IMR-90 (cell line): ENCODE measurements around the gene PLEKHG7. TPM values are rescaled to one million over a fixed set of nuclear protein-coding genes. Genes with fewer than 3 reads are reported as not detected.

Experiments used
- ATAC-seq: fragments of 200-7000 bp; cut with Tn5 transposase; 2 replicates; pipeline ENCODE4 v1.9.1; 2020; ENCODE audit warnings: low read depth, mild to moderate bottlenecking, moderate library complexity
- BruUV-seq: library from RNA; stranded (reverse); fragments of 400-500 nt; replicated peaks from 2 replicates; lab custom pipeline; 2021; lab: Mats Ljungman, UMichigan
- CTCF ChIA-PET: fragments of 300-600 bp; formaldehyde crosslinking; extraction: SDS; loops from one replicate; lab custom pipeline; 2021; ENCODE audit warnings: antibody characterized with exemption; lab: Yijun Ruan, JAX
- POLR2A ChIA-PET: fragments of 300-600 bp; sonication (Branson Sonifier 250); formaldehyde crosslinking; loops from one replicate; lab custom pipeline; 2022; ENCODE audit warnings: antibody characterized with exemption; ENCODE audit not compliant: unreplicated experiment; lab: Charles Lee
- DNase-seq: peaks from one replicate; pipeline ENCODE4 v3.0.0; 2013
- H2AFZ ChIP-seq: replicated peaks from 2 replicates; pipeline ENCODE3; 2013; ENCODE audit warnings: low read length, mild to moderate bottlenecking; ENCODE audit not compliant: poor library complexity
- H2AK5ac ChIP-seq: 2 replicates; pipeline ENCODE4 v1.6.1; 2013; ENCODE audit warnings: low read depth, low read length, inconsistent platforms
- H2AK9ac ChIP-seq: replicated peaks from 2 replicates; pipeline ENCODE3; 2013; ENCODE audit warnings: mild to moderate bottlenecking, low read depth, low read length, moderate library complexity; ENCODE audit not compliant: poor library complexity
- H2BK120ac ChIP-seq: 2 replicates; pipeline ENCODE4 v1.6.1; 2013; ENCODE audit warnings: low read depth, low read length, inconsistent platforms
- H2BK15ac ChIP-seq: 3 replicates; pipeline ENCODE4 v1.6.1; 2013; ENCODE audit warnings: low read depth, low read length, inconsistent platforms
- H2BK20ac ChIP-seq: 2 replicates; pipeline ENCODE4 v1.6.1; 2013; ENCODE audit warnings: low read depth, mild to moderate bottlenecking, inconsistent platforms, low read length, moderate library complexity
- H2BK5ac ChIP-seq: 2 replicates; pipeline ENCODE4 v1.6.1; 2013; ENCODE audit warnings: mild to moderate bottlenecking, low read depth, low read length, inconsistent platforms; ENCODE audit not compliant: poor library complexity, severe bottlenecking
- H3K14ac ChIP-seq: replicated peaks from 2 replicates; pipeline ENCODE4 v1.6.1; 2013; ENCODE audit warnings: low read depth, low read length, inconsistent platforms
- H3K18ac ChIP-seq: 2 replicates; pipeline ENCODE4 v1.6.1; 2013; ENCODE audit warnings: low read depth, low read length, control low read depth
- H3K23ac ChIP-seq: 2 replicates; pipeline ENCODE4 v1.6.1; 2013; ENCODE audit warnings: low read depth, low read length, inconsistent platforms
- H3K27ac ChIP-seq: 2 replicates; pipeline ENCODE4 v1.5.1; 2013; ENCODE audit warnings: mild to moderate bottlenecking, control low read depth, low read length; ENCODE audit not compliant: insufficient read depth
- H3K27me3 ChIP-seq: 2 replicates; pipeline ENCODE4 v1.6.1; 2013; ENCODE audit warnings: low read length; ENCODE audit not compliant: control insufficient read depth, insufficient read depth
- H3K36me3 ChIP-seq: 2 replicates; pipeline ENCODE4 v1.6.1; 2013; ENCODE audit warnings: low read length, mixed read lengths; ENCODE audit not compliant: control insufficient read depth, insufficient read depth
- H3K4ac ChIP-seq: 2 replicates; pipeline ENCODE4 v1.6.1; 2013; ENCODE audit warnings: low read depth, low read length, inconsistent platforms
- H3K4me1 ChIP-seq: 2 replicates; pipeline ENCODE4 v1.6.1; 2013; ENCODE audit warnings: low read length, mixed read lengths; ENCODE audit not compliant: control insufficient read depth, insufficient read depth
- H3K4me2 ChIP-seq: 2 replicates; pipeline ENCODE4 v1.6.1; 2013; ENCODE audit warnings: low read depth, mild to moderate bottlenecking, control low read depth, low read length, moderate library complexity
- H3K4me3 ChIP-seq: 2 replicates; pipeline ENCODE4 v1.5.1; 2013; ENCODE audit warnings: low read depth, mild to moderate bottlenecking, control low read depth, low read length, moderate library complexity; ENCODE audit not compliant: insufficient read depth
- H3K56ac ChIP-seq: 2 replicates; pipeline ENCODE4 v1.6.1; 2013; ENCODE audit warnings: low read length, inconsistent platforms; ENCODE audit not compliant: insufficient read depth; ENCODE audit errors: extremely low read depth
- H3K79me1 ChIP-seq, 2 experiments: 2 replicates each; pipeline ENCODE4 v1.6.1; 2013; ENCODE audit warnings: low read length in 2 of 2, inconsistent platforms in 1 of 2, low read depth in 1 of 2
- H3K9ac ChIP-seq: 2 replicates; pipeline ENCODE4 v1.6.1; 2013; ENCODE audit warnings: low read depth, low read length, control low read depth
- H3K9me1 ChIP-seq: 2 replicates; pipeline ENCODE4 v1.6.1; 2013; ENCODE audit warnings: low read length, inconsistent platforms; ENCODE audit not compliant: insufficient read depth
- H3K9me3 ChIP-seq: 2 replicates; pipeline ENCODE4 v1.6.1; 2013; ENCODE audit warnings: low read length; ENCODE audit not compliant: control insufficient read depth, insufficient read depth
- H4K20me1 ChIP-seq: 2 replicates; pipeline ENCODE4 v1.6.1; 2013; ENCODE audit warnings: low read length, inconsistent platforms; ENCODE audit not compliant: insufficient read depth
- H4K5ac ChIP-seq: 2 replicates; pipeline ENCODE4 v1.6.1; 2013; ENCODE audit warnings: mild to moderate bottlenecking, low read depth, low read length, control low read depth
- H4K8ac ChIP-seq, 2 experiments: 2 replicates each; pipeline ENCODE4 v1.6.1; 2013; ENCODE audit warnings: low read depth in 2 of 2, low read length in 2 of 2, control low read depth in 1 of 2, inconsistent platforms in 1 of 2
- H4K91ac ChIP-seq: 2 replicates; pipeline ENCODE4 v1.6.1; 2013; ENCODE audit warnings: low read depth, low read length, inconsistent platforms; ENCODE audit not compliant: insufficient read depth
- BHLHE40 ChIP-seq: fragments of 150-350 bp; IDR thresholded peaks from 2 replicates; pipeline ENCODE4 v1.6.1; 2016; ENCODE audit warnings: mild to moderate bottlenecking, low read depth, low read length
- CEBPB ChIP-seq: IDR thresholded peaks from 2 replicates; pipeline ENCODE4 v1.6.1; 2012; ENCODE audit warnings: low read depth, low read length, improper control_type of control experiment
- CHD1 ChIP-seq: IDR thresholded peaks from 2 replicates; pipeline ENCODE4 v1.6.1; 2012; ENCODE audit warnings: low read depth, low read length, improper control_type of control experiment
- FOS ChIP-seq: fragments of 150-350 bp; IDR thresholded peaks from 2 replicates; pipeline ENCODE4 v1.6.1; 2016; ENCODE audit warnings: low read depth, low read length
- MAFK ChIP-seq: IDR thresholded peaks from 2 replicates; pipeline ENCODE4 v1.6.1; 2012; ENCODE audit warnings: low read depth, low read length, improper control_type of control experiment
- MAZ ChIP-seq: IDR thresholded peaks from 2 replicates; pipeline ENCODE4 v1.6.1; 2012; ENCODE audit warnings: low read depth, mild to moderate bottlenecking, low read length, improper control_type of control experiment, moderate library complexity, borderline replicate concordance
- MXI1 ChIP-seq: IDR thresholded peaks from 2 replicates; pipeline ENCODE4 v1.6.1; 2012; ENCODE audit warnings: low read depth, mild to moderate bottlenecking, low read length, moderate library complexity, borderline replicate concordance
- NFE2L2 ChIP-seq: fragments of 150-350 bp; IDR thresholded peaks from 2 replicates; pipeline ENCODE4 v1.6.1; 2016; ENCODE audit warnings: low read depth, mild to moderate bottlenecking, low read length
- POLR2A ChIP-seq: IDR thresholded peaks from 2 replicates; pipeline ENCODE4 v1.6.1; 2012; ENCODE audit warnings: mild to moderate bottlenecking, low read depth, low read length
- RAD21 ChIP-seq: IDR thresholded peaks from 2 replicates; pipeline ENCODE4 v1.6.1; 2012; ENCODE audit warnings: low read length, improper control_type of control experiment
- RCOR1 ChIP-seq: IDR thresholded peaks from 2 replicates; pipeline ENCODE4 v1.6.1; 2012; ENCODE audit warnings: mild to moderate bottlenecking, low read length, improper control_type of control experiment; ENCODE audit not compliant: insufficient replicate concordance
- RFX5 ChIP-seq: IDR thresholded peaks from 2 replicates; pipeline ENCODE4 v1.8.0; 2012; ENCODE audit warnings: low read depth, mild to moderate bottlenecking, low read length, moderate library complexity
- SMC3 ChIP-seq: fragments of 150-350 bp; IDR thresholded peaks from 2 replicates; pipeline ENCODE4 v1.6.1; 2016; ENCODE audit warnings: low read depth, mild to moderate bottlenecking, antibody characterized with exemption, low read length, moderate library complexity
- WGBS, 2 experiments: methylation state at CpG; one replicate each; pipeline versions ENCODE4 v1.1.5 to v1.1.7; 2013; ENCODE audit warnings: missing lambda C conversion rate in 2 of 2; ENCODE audit not compliant: insufficient read length in 1 of 2; ENCODE audit errors: extremely low coverage in 2 of 2; 5-methylcytosine and 5-hydroxymethylcytosine counted together
- dilution Hi-C: fragments of 300-500 bp; cut with HindIII; formaldehyde crosslinking; loops from one replicate; pipeline ENCODE4 v1.14.3; 2018; ENCODE audit warnings: low sequenced_read_pairs; ENCODE audit not compliant: unreplicated experiment
- in situ Hi-C: fragments of 300-500 bp; cut with MboI; formaldehyde crosslinking; loops from 3 replicates; pipeline ENCODE4 v1.14.3; 2019; ENCODE audit warnings: low sequenced_read_pairs, inconsistent platforms, mixed read lengths
- intact Hi-C: fragments of 100-400 bp; cut with micrococcal nuclease; formaldehyde crosslinking; loops from 2 replicates; pipeline ENCODE4 v1.10.0; 2022
- polyA plus RNA-seq, 3 experiments: library from polyadenylated mRNA; depleted of rRNA; stranded (reverse); fragments of >200 nt; gene quantifications; 2 replicates each; pipeline ENCODE4 v1.2.3, GENCODE V29; 2012; ENCODE audit warnings: low replicate concordance in 1 of 3
- total RNA-seq: library from RNA; depleted of rRNA; stranded (reverse); fragments of >200 nt; gene quantifications from 2 replicates; pipeline ENCODE4 v1.2.3, GENCODE V29; 2012
- TF ChIP-seq, protein P1 (sequence below): conservative IDR thresholded peaks from 2 replicates; pipeline ENCODE4 v1.5.1; 2012; ENCODE audit warnings: mild to moderate bottlenecking, low read depth, low read length, improper control_type of control experiment
- TF ChIP-seq, protein P2 (sequence below): fragments of 150-350 bp; IDR thresholded peaks from 2 replicates; pipeline ENCODE4 v1.6.1; 2017; ENCODE audit warnings: mild to moderate bottlenecking, antibody characterized with exemption, low read length, low read depth
- TF ChIP-seq, protein P3 (sequence below): fragments of 150-350 bp; IDR thresholded peaks from 2 replicates; pipeline ENCODE4 v1.6.1; 2016; ENCODE audit warnings: low read depth, mild to moderate bottlenecking, low read length, moderate library complexity, borderline replicate concordance

Gene PLEKHG7
- total and polyA plus RNA-seq, 2 of the 4 experiments (the other 2 are of a cell fraction): not detected

DNA sequence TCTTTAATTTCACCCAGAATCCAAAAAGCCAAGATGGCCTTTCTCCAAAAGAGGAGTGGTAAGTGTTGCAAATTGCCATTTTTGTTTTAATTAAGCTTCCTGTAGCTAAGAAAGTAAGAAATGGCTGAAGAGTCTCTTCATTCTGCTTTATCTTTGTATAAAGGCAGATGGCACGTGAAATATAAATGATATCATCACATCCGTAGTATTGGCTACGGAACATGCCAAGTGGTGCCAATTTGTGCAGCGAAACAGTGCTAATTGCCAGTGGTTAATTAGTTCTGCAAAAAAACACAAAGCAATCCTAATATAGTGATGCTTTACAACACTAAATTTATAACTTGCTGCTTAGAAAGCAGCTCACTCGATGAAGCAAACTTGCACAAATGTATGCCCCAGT lies 29.4 kb downstream of the PLEKHG7 start:
- Histone ChIP-seq H4K5ac (no peak overlapping the region), H2BK5ac (no peak overlapping the region), H2AK9ac (no peak overlapping the region), H2BK20ac (no peak overlapping the region), H2BK15ac (no peak overlapping the region), H3K56ac (no peak overlapping the region), H3K18ac (no peak overlapping the region), H3K4ac (no peak overlapping the region), H3K79me1 (no peaks in the 10 kb centered on the region), H2AK5ac (no peak overlapping the region), H3K36me3 (no peaks in the 10 kb centered on the region), H3K4me2 (no peak overlapping the region), H3K9me1 (peaks cover 3% of the 10 kb centered on the region), H4K8ac (no peak overlapping the region), H3K23ac (no peak overlapping the region), H4K20me1 (peaks cover 2% of the 10 kb centered on the region; the same call in 1 of the 2 replicates), H4K91ac (no peak overlapping the region), H3K14ac (no peak overlapping the region), H3K9me3 (no peaks in the 10 kb centered on the region), H3K27ac (no peak overlapping the region), H3K4me3 (no peak overlapping the region), H3K27me3 (no peaks in the 10 kb centered on the region), H2AFZ (no peak overlapping the region), H3K4me1 (peaks cover 9% of the 10 kb centered on the region), H3K9ac (no peak overlapping the region), H2BK120ac (no peak overlapping the region)
- no TSS peak for BruUV-seq
- WGBS, 2 experiments: 83% methylated on average over 1 of the region's 5 CpGs; no CpG with 5 or more reads in 1 of the 2 experiments
- ATAC-seq (no peak), DNase-seq (no peak)
- TF ChIP-seq SMC3 (no peak), RFX5 (no peak), MAFK (no peak), MAZ (no peak), FOS (no peak), RCOR1 (no peak), MXI1 (no peak), BHLHE40 (no peak), RAD21 (no peak), NFE2L2 (no peak), POLR2A (no peak), CHD1 (no peak), CEBPB (no peak)
- TF ChIP-seq, protein P1, sequence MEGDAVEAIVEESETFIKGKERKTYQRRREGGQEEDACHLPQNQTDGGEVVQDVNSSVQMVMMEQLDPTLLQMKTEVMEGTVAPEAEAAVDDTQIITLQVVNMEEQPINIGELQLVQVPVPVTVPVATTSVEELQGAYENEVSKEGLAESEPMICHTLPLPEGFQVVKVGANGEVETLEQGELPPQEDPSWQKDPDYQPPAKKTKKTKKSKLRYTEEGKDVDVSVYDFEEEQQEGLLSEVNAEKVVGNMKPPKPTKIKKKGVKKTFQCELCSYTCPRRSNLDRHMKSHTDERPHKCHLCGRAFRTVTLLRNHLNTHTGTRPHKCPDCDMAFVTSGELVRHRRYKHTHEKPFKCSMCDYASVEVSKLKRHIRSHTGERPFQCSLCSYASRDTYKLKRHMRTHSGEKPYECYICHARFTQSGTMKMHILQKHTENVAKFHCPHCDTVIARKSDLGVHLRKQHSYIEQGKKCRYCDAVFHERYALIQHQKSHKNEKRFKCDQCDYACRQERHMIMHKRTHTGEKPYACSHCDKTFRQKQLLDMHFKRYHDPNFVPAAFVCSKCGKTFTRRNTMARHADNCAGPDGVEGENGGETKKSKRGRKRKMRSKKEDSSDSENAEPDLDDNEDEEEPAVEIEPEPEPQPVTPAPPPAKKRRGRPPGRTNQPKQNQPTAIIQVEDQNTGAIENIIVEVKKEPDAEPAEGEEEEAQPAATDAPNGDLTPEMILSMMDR: no peak
- TF ChIP-seq, protein P2, sequence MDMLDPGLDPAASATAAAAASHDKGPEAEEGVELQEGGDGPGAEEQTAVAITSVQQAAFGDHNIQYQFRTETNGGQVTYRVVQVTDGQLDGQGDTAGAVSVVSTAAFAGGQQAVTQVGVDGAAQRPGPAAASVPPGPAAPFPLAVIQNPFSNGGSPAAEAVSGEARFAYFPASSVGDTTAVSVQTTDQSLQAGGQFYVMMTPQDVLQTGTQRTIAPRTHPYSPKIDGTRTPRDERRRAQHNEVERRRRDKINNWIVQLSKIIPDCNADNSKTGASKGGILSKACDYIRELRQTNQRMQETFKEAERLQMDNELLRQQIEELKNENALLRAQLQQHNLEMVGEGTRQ: no peak
- TF ChIP-seq, protein P3, sequence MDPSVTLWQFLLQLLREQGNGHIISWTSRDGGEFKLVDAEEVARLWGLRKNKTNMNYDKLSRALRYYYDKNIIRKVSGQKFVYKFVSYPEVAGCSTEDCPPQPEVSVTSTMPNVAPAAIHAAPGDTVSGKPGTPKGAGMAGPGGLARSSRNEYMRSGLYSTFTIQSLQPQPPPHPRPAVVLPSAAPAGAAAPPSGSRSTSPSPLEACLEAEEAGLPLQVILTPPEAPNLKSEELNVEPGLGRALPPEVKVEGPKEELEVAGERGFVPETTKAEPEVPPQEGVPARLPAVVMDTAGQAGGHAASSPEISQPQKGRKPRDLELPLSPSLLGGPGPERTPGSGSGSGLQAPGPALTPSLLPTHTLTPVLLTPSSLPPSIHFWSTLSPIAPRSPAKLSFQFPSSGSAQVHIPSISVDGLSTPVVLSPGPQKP: no peak
- ChIA-PET CTCF (no interaction called here), POLR2A (no interaction called here)
- in situ Hi-C loops (no loop called here), intact Hi-C loops (no loop called here), dilution Hi-C loops (no loop called here)
